Lower lobe of right lung (tissue), 2 donors: ENCODE results near the gene EIF2B5. TPM values are rescaled to one million over a fixed set of nuclear protein-coding genes. Genes with fewer than 3 reads are reported as not detected.

Source experiments
- ATAC-seq, 2 donors: fragments of 200-7000 bp; cut with Tn5 transposase; one replicate each; pipeline ENCODE4 v1.9.1; 2020 to 2022; ENCODE audit warnings: mild to moderate bottlenecking in 2 of 2, moderate library complexity in 2 of 2
- DNase-seq: peaks from one replicate; pipeline ENCODE4 v3.0.0-alpha.2; 2020
- H3K27ac ChIP-seq: fragments of 200-600 bp; one replicate; pipeline ENCODE4 v1.8.0; 2022
- H3K27me3 ChIP-seq: fragments of 200-600 bp; one replicate; pipeline ENCODE4 v1.8.0; 2022; ENCODE audit warnings: low read depth
- H3K36me3 ChIP-seq: fragments of 200-600 bp; one replicate; pipeline ENCODE4 v1.8.0; 2022; ENCODE audit warnings: mild to moderate bottlenecking
- H3K4me1 ChIP-seq: fragments of 200-600 bp; one replicate; pipeline ENCODE4 v1.8.0; 2022
- H3K4me3 ChIP-seq: fragments of 200-600 bp; one replicate; pipeline ENCODE4 v1.8.0; 2022; ENCODE audit warnings: mild to moderate bottlenecking
- H3K9me3 ChIP-seq: fragments of 200-600 bp; one replicate; pipeline ENCODE4 v1.8.0; 2022
- CTCF ChIP-seq: fragments of 200-600 bp; IDR thresholded peaks from one replicate; pipeline ENCODE4 v1.8.0; 2022; ENCODE audit warnings: antibody characterized with exemption, mild to moderate bottlenecking
- intact Hi-C: fragments of 100-400 bp; cut with DNase I; formaldehyde crosslinking; loops from one replicate; pipeline ENCODE4 v1.11.0; 2022
- total RNA-seq: library from RNA; stranded (reverse); fragmentation: NEBNext Ultra II Directional; extraction: Animal tissue kit (Norgen Biotek cat#: 25700); gene quantifications from one replicate; pipeline ENCODE4 v1.2.1, GENCODE V29; 2021
- donor health status: DM: no; HTN: yes; CAD: no; lungs with severe emphysema.

EIF2B5 gene
- total RNA-seq, 1 donor from 2014 or later, result 41.9 TPM

DNA sequence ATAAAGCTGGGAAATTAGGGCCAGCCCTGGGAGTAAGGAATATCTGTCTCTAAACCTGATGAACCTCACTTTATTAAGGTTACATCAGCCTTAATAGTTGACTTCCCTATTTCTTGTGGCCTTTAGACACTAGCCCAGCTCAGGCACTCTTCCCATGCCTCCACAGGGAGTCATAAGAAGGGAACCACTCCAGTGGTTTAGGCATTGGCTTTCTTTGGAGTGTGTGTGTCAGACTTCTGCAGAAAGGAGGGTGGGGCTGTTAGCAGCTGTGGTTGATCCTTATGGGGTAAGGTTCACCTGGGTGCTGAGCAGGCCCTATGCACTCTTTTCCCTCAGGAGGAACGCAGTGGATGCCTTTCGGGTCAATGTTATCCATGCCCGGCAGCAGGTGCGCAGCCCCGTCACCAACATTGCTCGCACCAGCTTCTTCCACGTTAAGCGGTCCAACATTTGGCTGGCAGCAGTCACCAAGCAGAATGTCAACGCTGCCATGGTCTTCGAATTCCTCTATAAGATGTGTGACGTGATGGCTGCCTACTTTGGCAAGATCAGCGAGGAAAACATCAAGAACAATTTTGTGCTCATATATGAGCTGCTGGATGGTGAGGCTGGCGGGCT, 43.5 kb downstream of the EIF2B5 start:
- Histone ChIP-seq H3K4me1 (peaks cover 36% of the 10 kb centered on the region), H3K27ac (no peak overlapping the region), H3K9me3 (no peaks in the 10 kb centered on the region), H3K27me3 (no peaks in the 10 kb centered on the region), H3K36me3 (peaks cover 68% of the 10 kb centered on the region), H3K4me3 (no peak overlapping the region)
- no peak for TF ChIP-seq CTCF
- intact Hi-C loops, result no loop called here
- DNase-seq (no peak), ATAC-seq (no peak)

GRCh38 chr3:184180165-184180564, 45.0 kb downstream of the EIF2B5 start:
- H3K36me3 ChIP-seq, result peaks cover 76% of the 10 kb centered on the region
- TF ChIP-seq CTCF, result no peak
- no peak overlapping the region for H3K27ac ChIP-seq
- no peak overlapping the region for H3K4me3 ChIP-seq
- no peak for ATAC-seq
- DNase-seq, result no peak
- no peaks in the 10 kb centered on the region for H3K9me3 ChIP-seq
- peaks cover 34% of the 10 kb centered on the region for H3K4me1 ChIP-seq
- intact Hi-C loops, result no loop called here
- H3K27me3 ChIP-seq, result no peaks in the 10 kb centered on the region

DNA sequence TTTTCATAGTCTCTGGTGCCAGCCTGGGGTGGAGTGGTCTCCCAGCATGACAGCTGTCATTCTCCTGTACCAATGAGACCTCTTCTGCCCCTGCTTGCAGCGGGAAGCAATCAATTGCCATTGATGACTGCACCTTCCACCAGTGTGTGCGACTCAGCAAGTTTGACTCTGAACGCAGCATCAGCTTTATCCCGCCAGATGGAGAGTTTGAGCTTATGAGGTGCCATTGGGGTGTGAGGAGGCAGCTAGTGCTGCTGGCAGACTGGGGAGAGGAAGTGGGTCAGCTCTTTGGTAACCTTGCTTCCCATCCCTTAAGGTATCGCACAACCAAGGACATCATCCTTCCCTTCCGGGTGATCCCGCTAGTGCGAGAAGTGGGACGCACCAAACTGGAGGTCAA, 46.4 kb downstream of the EIF2B5 start:
- ATAC-seq (no peak), DNase-seq (no peak)
- Histone ChIP-seq H3K4me3 (no peak overlapping the region), H3K4me1 (peaks cover 26% of the 10 kb centered on the region), H3K9me3 (no peaks in the 10 kb centered on the region), H3K36me3 (peaks cover 76% of the 10 kb centered on the region), H3K27ac (no peak overlapping the region), H3K27me3 (no peaks in the 10 kb centered on the region)
- intact Hi-C loops, result no loop called here
- TF ChIP-seq CTCF, result no peak

- Histone ChIP-seq H3K4me3 (no peak overlapping the region), H3K36me3 (peaks cover 66% of the 10 kb centered on the region), H3K9me3 (no peaks in the 10 kb centered on the region), H3K4me1 (peaks cover 25% of the 10 kb centered on the region), H3K27me3 (no peaks in the 10 kb centered on the region), H3K27ac (no peak overlapping the region)
- DNase-seq (no peak), ATAC-seq (no peak)
- intact Hi-C loops, result no loop called here
- TF ChIP-seq CTCF, result no peak
These were observed 48.5 kb downstream of the EIF2B5 start for GRCh38 chr3:184183679-184184078.

DNA sequence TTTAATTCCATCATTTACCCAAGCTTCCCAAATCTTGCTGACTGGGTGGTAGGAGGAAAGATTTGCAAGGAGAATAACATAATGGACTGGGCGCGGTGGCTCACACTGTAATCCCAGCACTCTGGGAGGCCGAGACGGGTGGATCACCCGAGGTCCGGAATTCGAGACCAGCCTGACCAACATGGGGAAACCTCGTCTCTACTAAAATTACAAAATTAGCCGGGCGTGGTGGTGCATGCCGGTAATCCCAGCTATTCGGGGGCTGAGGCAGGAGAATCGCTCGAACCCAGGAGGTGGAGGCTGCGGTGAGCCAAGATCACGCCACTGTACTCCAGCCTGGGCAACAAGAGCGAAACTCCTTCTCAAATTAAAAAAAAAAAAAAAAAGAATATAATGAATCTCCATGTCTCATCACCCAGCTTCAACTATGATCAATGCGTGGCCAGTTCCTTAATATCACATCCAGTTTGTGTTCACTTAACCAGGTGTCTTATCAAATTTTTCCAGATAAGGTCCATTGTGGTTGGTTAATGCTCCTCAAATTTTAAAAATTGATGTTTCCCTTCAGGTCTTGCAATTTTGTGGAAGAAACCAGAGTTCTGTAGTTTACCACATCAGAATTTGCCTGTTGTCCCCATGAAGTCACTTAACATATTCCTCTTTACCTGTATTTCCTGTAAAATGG, 49.5 kb downstream of the EIF2B5 start:
- peaks cover 25% of the 10 kb centered on the region for H3K4me1 ChIP-seq
- TF ChIP-seq CTCF, result no peak
- no peaks in the 10 kb centered on the region for H3K27me3 ChIP-seq
- peaks cover 66% of the 10 kb centered on the region for H3K36me3 ChIP-seq
- H3K4me3 ChIP-seq, result no peak overlapping the region
- intact Hi-C loops, result no loop called here
- ATAC-seq (no peak), DNase-seq (no peak)
- no peaks in the 10 kb centered on the region for H3K9me3 ChIP-seq
- H3K27ac ChIP-seq, result no peak overlapping the region
